AG10803 (cell line): ENCODE data around the gene RRP15.

ENCODE experiments used
- DNase-seq: peaks from one replicate; pipeline ENCODE4 v3.0.0; 2010; ENCODE audit warnings: low read depth
- H3K4me3 ChIP-seq: 2 replicates; pipeline ENCODE4 v1.5.1; 2011; ENCODE audit warnings: mild to moderate bottlenecking, low read length, control low read depth
- CTCF ChIP-seq: conservative IDR thresholded peaks from 2 replicates; pipeline ENCODE4 v1.5.1; 2011; ENCODE audit warnings: mild to moderate bottlenecking, low read length, control low read depth, inconsistent platforms

Gene RRP15

GRCh38 chr1:218365226-218365999, 80.3 kb downstream of the RRP15 start:
- H3K4me3 ChIP-seq, result no peak overlapping the region
- DNase-seq, result peak; percentile 51
- TF ChIP-seq CTCF, result no peak

DNA sequence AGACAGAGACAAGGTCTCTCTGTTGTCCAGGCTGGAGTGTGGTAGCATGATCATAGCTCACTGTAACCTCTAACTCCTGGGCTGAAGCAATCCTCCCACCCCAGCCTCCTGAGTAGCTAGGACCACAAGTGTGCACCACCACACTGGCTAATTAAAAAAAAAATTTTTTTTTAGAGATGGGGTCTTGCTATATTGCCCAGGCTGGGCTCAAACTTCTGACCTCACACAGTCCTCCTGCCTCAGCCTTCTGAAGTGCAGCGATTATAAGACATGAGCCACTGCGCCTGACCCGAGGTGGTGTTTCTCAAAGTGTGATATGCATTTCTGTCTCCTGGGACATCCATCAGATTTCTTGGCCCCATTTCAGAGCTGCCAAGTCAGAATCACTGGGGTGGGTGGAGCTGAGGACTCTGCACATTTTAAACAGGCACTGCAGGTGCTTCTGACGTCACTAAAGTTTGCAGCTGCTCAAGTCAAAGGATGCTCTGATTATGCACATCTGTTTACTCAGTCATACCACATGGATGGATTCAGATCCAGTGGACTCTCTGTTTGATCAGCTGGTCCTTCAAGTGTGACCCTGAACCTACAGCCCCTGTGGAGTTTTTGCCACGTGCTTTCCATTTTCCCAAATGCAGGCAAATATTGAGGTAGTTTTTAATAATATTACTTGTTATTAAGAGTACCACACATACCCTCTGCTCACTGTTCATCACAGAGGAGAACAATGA, 81.4 kb downstream of the RRP15 start:
- no peak overlapping the region for H3K4me3 ChIP-seq
- no peak for DNase-seq
- TF ChIP-seq CTCF, result no peak

DNA sequence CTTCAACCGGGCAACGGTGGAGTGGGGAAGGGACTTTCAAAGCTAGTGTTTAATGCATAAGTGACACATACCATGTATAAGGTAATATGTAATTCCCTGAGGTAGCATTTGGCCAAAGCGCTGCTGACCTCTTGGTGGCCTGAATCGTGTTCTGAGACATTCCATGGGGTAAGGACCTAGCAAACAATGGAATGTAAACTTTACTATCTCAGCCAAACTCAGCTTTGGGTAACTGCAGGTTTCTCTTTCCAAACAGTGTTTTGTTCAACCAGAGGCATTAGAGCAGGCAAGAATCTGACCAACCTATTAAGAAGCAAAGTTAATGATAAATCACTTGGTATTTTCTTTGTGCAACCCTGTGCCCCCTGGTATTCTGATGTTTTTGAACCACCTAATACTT, 82.0 kb downstream of the RRP15 start:
- DNase-seq, result no peak
- no peak for TF ChIP-seq CTCF
- H3K4me3 ChIP-seq, result no peak overlapping the region

DNA sequence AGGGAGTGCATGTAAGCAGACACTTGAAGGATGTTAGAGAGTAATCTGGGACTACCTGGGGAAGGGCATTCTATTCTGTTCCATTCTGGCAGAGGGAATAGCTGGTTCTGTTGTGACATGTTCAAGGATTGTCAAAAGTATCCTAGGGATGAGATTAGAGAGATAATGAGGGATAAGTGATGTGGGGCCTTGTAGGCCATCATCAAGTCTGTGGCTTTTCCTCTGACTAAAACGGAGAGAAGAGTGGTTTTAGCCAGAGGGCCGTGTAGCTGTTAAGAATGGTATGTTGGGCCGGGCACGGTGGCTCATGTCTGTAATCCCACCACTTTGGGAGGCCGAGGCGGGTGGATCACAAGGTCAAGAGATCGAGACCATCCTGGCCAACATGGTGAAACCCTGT, 83.6 kb downstream of the RRP15 start:
- no peak for TF ChIP-seq CTCF
- DNase-seq, result no peak
- no peak overlapping the region for H3K4me3 ChIP-seq

DNA sequence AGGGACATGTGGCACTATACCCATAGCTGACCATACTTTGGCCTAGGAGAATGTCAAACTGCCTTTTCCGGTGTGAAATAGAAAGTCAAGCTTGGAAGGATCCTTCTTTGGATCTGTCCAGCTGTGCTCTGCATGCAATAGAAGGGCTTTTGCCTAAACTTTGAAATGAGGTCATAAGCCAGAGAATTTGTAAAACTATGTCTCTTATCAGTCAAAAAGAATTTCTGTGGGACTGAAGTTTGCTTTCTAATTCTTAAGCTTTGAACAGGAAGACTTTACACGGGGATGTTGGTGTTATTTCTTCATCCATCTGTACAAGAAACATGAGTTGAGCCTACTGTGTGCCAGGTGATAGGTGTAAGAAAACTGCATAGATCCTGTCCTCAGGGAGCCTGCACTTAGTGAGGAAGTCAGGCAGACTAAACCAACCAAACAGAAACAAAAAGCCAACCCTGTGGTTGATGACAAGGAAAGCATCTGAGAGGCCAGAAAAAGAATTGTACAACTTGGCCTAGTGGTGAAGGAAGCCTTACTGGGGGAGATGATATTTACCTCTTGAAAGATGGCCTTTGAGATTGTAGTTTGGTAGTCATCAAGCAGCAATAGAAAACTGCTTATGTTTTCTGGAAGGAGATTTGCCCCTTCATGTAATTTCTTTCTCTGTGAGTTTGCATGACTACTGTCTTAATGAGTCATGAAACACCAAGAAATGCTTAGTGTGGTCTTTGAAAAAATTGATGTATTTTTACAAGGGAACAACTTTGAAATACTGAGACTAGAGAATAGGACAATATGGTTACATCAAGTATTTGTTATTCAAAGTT, 84.8 kb downstream of the RRP15 start:
- no peak for TF ChIP-seq CTCF
- no peak overlapping the region for H3K4me3 ChIP-seq
- DNase-seq, result peak; percentile 70

DNA sequence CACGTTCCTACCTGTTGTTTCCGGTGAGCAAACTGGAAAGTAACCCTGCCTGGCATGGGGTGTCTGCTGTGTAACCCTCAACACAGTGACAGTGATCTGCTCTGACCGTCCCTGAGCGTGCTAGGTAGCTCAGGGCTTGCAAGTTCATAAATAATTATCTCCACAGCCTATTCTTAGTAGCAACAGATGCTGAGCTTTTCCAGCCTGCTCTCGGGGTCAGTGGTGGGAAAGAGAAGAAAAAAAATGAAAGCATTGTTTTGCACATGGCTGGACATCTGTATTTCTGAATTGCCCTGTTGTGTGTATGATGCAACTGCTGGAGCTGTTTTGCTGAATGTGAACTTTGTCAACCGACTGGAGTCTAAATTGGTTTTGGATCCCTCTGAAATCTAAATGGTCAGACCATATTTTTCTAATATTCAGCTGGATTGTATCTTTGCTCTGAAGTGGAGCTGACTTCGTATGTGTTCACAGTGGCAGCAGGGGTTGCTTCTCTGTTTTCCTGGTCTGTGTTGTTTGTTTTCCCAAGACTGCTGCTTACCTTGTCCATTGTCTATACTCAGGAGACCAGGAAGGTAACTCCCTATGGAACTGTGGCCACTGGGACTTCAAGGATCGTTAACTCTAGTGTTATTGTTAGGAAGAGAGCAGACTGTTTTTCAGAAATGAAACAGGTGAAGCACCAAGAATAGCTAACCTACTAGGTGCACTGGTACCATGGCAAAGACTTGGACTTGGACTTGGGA, 87.0 kb downstream of the RRP15 start:
- peak; percentile 91 for DNase-seq
- no peak overlapping the region for H3K4me3 ChIP-seq
- no peak for TF ChIP-seq CTCF
